ENCODE measurements around the gene GHRL.

GHRL gene

GRCh38 chr3:10334042-10334441, 41.3 kb upstream of the GHRL start:
- no peak overlapping the region for H2AFZ ChIP-seq

GRCh38 chr3:10333349-10333650, 40.6 kb upstream of the GHRL start:
- Histone ChIP-seq H3K9ac (no peak overlapping the region), H3K36me3 (ENCODE audit: control insufficient read depth, insufficient read depth, low read length) (no peaks in the 10 kb centered on the region), H3K27ac (no peak overlapping the region), H3K79me2 (no peaks in the 10 kb centered on the region), H3K4me3 (ENCODE audit: low read depth, low read length) (no peak overlapping the region), H3K4me2 (ENCODE audit: low read length) (no peak overlapping the region), H3K27me3 (ENCODE audit: control insufficient read depth, insufficient read depth, low read length) (no peaks in the 10 kb centered on the region), H3K9me3 (ENCODE audit: control insufficient read depth, low read length) (no peaks in the 10 kb centered on the region), H3K4me1 (no peaks in the 10 kb centered on the region), H2AFZ (no peak overlapping the region)
- no peak for TF ChIP-seq CTCF (IDR thresholded peaks at IDR 0.05)

More at GRCh38 chr3:10334042-10334441, 41.3 kb upstream of the GHRL start:
- H3K4me1 ChIP-seq: no peaks in the 10 kb centered on the region
- no peak overlapping the region for H3K27ac ChIP-seq
- no peak for TF ChIP-seq CTCF (IDR thresholded peaks at IDR 0.05)
- no peak overlapping the region for H3K4me3 ChIP-seq (ENCODE audit: low read depth, low read length)
- no peaks in the 10 kb centered on the region for H3K27me3 ChIP-seq (ENCODE audit: control insufficient read depth, insufficient read depth, low read length)
- H3K9me3 ChIP-seq (ENCODE audit: control insufficient read depth, low read length): no peaks in the 10 kb centered on the region
- H3K9ac ChIP-seq: no peak overlapping the region
- H3K36me3 ChIP-seq (ENCODE audit: control insufficient read depth, insufficient read depth, low read length): no peaks in the 10 kb centered on the region
- H3K79me2 ChIP-seq: no peaks in the 10 kb centered on the region
- H3K4me2 ChIP-seq (ENCODE audit: low read length): no peak overlapping the region

DNA sequence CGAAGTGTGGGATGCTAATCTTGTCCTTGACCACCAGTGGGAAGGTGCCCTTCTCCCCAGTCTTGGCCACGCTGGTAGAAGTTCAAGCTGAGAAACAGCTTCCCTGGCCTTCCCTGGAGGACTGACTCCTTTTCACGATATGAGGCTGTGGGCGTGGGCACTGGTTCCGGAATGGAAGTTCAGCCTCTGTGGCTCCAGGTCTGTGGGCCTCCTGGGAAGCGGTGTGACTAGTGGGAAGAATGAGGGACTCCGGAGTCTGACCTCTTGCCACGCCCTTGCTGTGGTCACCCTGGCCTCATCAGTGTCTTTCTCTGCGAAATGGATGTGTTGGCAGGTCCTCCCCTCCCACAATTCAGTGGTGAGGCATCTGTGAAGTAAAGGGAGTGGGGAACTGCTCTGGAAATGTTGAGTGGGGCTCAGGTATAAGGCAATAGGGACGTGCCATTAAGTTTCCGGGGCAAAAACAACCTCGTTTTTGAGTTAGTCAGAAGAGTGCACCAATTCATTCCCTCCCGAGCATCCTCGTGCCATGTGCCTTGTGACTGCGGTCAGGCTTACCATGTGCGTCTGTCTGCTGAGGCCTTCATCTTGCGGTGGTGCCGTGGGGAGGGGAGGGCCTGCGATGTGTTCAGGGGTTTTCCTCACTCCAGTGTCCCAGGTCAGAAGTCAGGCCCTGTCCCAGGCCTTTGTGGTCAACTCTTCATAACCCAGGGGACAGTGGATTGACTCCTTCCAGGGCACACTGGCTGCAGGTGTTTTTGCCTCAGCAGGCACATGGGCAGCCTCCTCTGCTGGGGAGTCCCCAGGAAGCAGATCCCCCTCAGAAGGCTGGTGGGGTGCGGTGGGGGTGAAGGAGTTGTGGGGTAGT, 40.0 kb upstream of the GHRL start:
- no peak overlapping the region for H3K4me2 ChIP-seq (ENCODE audit: low read length)
- no peak for TF ChIP-seq CTCF (IDR thresholded peaks at IDR 0.05)
- no peaks in the 10 kb centered on the region for H3K27me3 ChIP-seq (ENCODE audit: control insufficient read depth, insufficient read depth, low read length)
- H2AFZ ChIP-seq: no peak overlapping the region
- H3K79me2 ChIP-seq: no peaks in the 10 kb centered on the region
- no peaks in the 10 kb centered on the region for H3K4me1 ChIP-seq
- no peaks in the 10 kb centered on the region for H3K36me3 ChIP-seq (ENCODE audit: control insufficient read depth, insufficient read depth, low read length)
- H3K4me3 ChIP-seq (ENCODE audit: low read depth, low read length): no peak overlapping the region
- no peaks in the 10 kb centered on the region for H3K9me3 ChIP-seq (ENCODE audit: control insufficient read depth, low read length)
- H3K27ac ChIP-seq: no peak overlapping the region
- H3K9ac ChIP-seq: no peak overlapping the region

DNA sequence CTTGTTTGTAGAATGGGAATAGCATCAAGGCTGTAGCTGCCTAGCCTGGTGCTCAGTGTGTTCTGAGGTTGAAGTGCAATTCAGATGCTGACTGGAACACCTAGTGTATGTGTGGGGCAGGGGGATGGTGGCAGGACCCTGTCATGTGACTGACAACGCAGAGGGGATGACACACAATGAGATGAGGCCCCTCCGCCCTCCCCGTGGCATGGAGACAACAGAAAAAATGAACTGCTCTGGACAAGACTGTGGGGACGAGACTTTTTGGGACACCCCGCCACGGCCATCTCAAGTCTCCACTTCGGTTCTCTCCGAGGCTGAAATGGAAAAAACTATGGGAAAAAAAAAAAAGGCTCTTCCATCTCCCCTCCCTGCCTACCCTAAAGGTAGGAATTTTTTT, 38.6 kb upstream of the GHRL start:
- Histone ChIP-seq H3K4me3 (ENCODE audit: low read depth, low read length) (no peak overlapping the region), H3K36me3 (ENCODE audit: control insufficient read depth, insufficient read depth, low read length) (no peaks in the 10 kb centered on the region), H3K9ac (no peak overlapping the region), H3K27ac (no peak overlapping the region), H3K9me3 (ENCODE audit: control insufficient read depth, low read length) (no peaks in the 10 kb centered on the region), H3K4me1 (no peaks in the 10 kb centered on the region), H2AFZ (no peak overlapping the region), H3K4me2 (ENCODE audit: low read length) (no peak overlapping the region), H3K27me3 (ENCODE audit: control insufficient read depth, insufficient read depth, low read length) (no peaks in the 10 kb centered on the region), H3K79me2 (no peaks in the 10 kb centered on the region)
- TF ChIP-seq CTCF (IDR thresholded peaks at IDR 0.05): no peak

DNA sequence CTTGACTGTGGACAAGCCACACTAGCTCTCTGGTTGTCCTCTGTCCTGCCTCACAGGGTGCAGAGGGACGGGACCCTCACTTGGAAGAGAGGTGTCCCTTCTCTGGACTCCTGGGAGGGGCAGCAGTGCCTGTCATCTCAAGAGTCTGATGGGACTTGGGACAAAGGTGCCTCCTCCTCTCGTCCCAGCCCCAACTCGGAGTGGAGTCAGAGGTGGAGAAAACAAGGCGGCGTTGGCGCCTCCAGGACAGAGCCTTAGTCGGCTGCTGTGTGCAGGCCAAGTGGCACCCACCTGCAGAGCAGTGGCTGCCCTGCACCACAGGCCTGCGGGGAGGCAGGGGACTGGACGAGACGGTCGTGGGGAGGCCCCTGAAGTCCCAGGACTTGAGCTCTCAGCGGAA, 37.6 kb upstream of the GHRL start:
- no peaks in the 10 kb centered on the region for H3K27me3 ChIP-seq (ENCODE audit: control insufficient read depth, insufficient read depth, low read length)
- H3K9me3 ChIP-seq (ENCODE audit: control insufficient read depth, low read length): no peaks in the 10 kb centered on the region

More for the DNA sequence above, 37.6 kb upstream of the GHRL start:
- TF ChIP-seq CTCF (IDR thresholded peaks at IDR 0.05): no peak
- H3K36me3 ChIP-seq (ENCODE audit: control insufficient read depth, insufficient read depth, low read length): no peaks in the 10 kb centered on the region
- no peaks in the 10 kb centered on the region for H3K79me2 ChIP-seq
- H3K27ac ChIP-seq: no peak overlapping the region
- no peak overlapping the region for H3K9ac ChIP-seq
- no peak overlapping the region for H2AFZ ChIP-seq
- no peak overlapping the region for H3K4me3 ChIP-seq (ENCODE audit: low read depth, low read length)
- no peak overlapping the region for H3K4me2 ChIP-seq (ENCODE audit: low read length)
- no peaks in the 10 kb centered on the region for H3K4me1 ChIP-seq
